Neural crest cell (in vitro differentiated cells): ENCODE measurements around the gene STPG3. TPM values are rescaled to one million over a fixed set of nuclear protein-coding genes. Genes with fewer than 3 reads are reported as not detected.
"Not testable (repeated sequence)": the region's sequence is repeated elsewhere in the genome, so short reads cannot be mapped to it uniquely, and the experiment has no call there.

ENCODE experiments used
- DNase-seq: peaks from one replicate; pipeline ENCODE4 v3.0.0; 2021; ENCODE audit warnings: low read depth, mixed read lengths, low spot score
- H3K27ac Mint-ChIP-seq: one replicate; pipeline ENCODE4 v1.8.0; 2021; ENCODE audit warnings: mild to moderate bottlenecking, mixed read lengths; ENCODE audit not compliant: unreplicated experiment
- H3K27me3 Mint-ChIP-seq: 2 replicates; pipeline ENCODE4 v1.8.0; 2021; ENCODE audit warnings: low read depth, mild to moderate bottlenecking, mixed read lengths
- H3K36me3 Mint-ChIP-seq: 2 replicates; pipeline ENCODE4 v1.8.0; 2021; ENCODE audit warnings: low read depth, mild to moderate bottlenecking, mixed read lengths
- H3K4me1 Mint-ChIP-seq: 2 replicates; pipeline ENCODE4 v1.8.0; 2021; ENCODE audit warnings: mixed read lengths
- H3K4me3 Mint-ChIP-seq: one replicate; pipeline ENCODE4 v1.8.0; 2021; ENCODE audit warnings: mild to moderate bottlenecking, mixed read lengths
- H3K9me3 Mint-ChIP-seq: 2 replicates; pipeline ENCODE4 v1.8.0; 2021; ENCODE audit warnings: mixed read lengths
- total RNA-seq: library from RNA; stranded (reverse); gene quantifications from 2 replicates; pipeline ENCODE4 v1.2.1, GENCODE V29; 2021
- TF ChIP-seq, protein P1 (sequence below): fragments of 200-600 bp; sonication (generic); conservative IDR thresholded peaks from 2 replicates; pipeline ENCODE4 v1.5.0; 2021; ENCODE audit warnings: antibody characterized with exemption, mild to moderate bottlenecking

STPG3 gene
- total RNA-seq, 1 donor from 2014 or later, result 0.26 TPM

DNA sequence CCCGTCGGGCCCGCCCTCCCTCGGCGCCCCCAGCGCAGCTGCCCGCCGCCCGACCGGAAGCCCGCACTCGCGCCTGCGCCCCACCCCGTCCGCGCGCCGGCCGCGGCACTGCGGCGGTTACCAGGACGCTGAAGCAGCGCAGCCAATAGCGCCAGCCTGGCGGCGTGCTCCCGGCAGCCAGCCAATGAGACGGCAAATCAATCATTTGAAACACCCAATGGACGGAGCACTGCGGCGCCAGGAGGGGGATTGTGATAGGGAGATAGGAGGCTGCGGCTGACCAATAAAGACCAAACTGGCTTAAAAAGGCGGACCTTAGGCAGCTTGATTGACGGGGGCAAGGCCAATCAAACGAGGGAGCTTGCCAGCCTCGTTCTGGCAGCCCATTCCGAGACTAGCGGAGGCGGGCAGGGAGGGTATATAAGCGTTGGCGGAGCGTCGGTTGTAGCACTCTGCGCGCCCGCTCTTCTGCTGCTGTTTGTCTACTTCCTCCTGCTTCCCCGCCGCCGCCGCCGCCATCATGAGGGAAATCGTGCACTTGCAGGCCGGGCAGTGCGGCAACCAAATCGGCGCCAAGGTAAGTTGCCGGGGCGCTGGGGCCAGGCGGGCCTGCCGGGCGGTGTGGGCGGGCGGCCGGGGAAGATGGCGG, 10.1 kb upstream of the STPG3 start, which contains the start of gene TUBB4B:
TSS of gene TUBB4B (plus strand) at position 447 of the 649 bp plus-strand sequence. CDS start at position 521, 74 bp downstream.
- Mint-ChIP-seq H3K4me3 (peak within 1 kb of the TSS; percentile 97), H3K4me1 (peaks cover 24% of the 10 kb centered on the region), H3K9me3 (no peaks in the 10 kb centered on the region), H3K36me3 (peaks cover 11% of the 10 kb centered on the region), H3K27ac (no peak within 1 kb of the TSS), H3K27me3 (peaks cover 4% of the 10 kb centered on the region)
- TF ChIP-seq, protein P1, sequence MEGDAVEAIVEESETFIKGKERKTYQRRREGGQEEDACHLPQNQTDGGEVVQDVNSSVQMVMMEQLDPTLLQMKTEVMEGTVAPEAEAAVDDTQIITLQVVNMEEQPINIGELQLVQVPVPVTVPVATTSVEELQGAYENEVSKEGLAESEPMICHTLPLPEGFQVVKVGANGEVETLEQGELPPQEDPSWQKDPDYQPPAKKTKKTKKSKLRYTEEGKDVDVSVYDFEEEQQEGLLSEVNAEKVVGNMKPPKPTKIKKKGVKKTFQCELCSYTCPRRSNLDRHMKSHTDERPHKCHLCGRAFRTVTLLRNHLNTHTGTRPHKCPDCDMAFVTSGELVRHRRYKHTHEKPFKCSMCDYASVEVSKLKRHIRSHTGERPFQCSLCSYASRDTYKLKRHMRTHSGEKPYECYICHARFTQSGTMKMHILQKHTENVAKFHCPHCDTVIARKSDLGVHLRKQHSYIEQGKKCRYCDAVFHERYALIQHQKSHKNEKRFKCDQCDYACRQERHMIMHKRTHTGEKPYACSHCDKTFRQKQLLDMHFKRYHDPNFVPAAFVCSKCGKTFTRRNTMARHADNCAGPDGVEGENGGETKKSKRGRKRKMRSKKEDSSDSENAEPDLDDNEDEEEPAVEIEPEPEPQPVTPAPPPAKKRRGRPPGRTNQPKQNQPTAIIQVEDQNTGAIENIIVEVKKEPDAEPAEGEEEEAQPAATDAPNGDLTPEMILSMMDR, result no peak
- DNase-seq, result peak; percentile 95

DNA sequence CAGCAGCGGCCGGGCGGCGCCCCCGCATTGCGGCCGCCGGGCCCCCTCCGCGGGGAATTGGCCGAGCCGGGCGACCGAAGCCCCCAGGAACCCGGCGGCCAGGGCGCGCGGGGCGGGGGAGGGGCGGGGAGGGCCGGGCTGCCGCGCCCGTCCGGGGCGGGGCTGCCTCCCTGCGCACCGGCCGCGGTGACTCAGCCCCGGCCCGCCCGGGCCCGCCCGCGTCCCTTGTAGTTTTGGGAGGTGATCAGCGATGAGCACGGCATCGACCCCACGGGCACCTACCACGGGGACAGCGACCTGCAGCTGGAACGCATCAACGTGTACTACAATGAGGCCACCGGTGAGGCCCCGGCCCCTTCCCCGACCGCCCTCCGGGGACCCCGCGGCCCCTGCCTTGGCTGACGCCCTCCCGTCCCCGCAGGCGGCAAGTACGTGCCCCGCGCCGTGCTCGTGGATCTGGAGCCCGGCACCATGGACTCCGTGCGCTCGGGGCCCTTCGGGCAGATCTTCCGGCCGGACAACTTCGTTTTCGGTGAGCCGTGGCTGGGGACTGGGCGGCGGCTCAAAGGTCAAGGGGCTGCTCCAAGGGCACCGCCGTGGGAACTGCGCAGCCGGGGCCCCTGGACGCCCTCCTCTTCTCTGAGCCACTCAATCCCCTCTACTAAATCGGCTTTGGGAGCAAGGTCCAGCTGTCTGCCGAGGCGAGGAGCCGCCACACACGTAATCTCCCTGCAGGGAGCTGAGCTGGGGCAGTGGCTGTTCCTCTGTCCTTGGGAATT, 9.4 kb upstream of the STPG3 start:
- H3K36me3 Mint-ChIP-seq, result peaks cover 11% of the 10 kb centered on the region
- peak overlapping the region; percentile 91 for H3K4me3 Mint-ChIP-seq
- peaks cover 24% of the 10 kb centered on the region for H3K4me1 Mint-ChIP-seq
- H3K27me3 Mint-ChIP-seq, result peaks cover 4% of the 10 kb centered on the region
- TF ChIP-seq, protein P1, result no peak
- DNase-seq, result no peak
- no peak overlapping the region for H3K27ac Mint-ChIP-seq
- H3K9me3 Mint-ChIP-seq, result no peaks in the 10 kb centered on the region

DNA sequence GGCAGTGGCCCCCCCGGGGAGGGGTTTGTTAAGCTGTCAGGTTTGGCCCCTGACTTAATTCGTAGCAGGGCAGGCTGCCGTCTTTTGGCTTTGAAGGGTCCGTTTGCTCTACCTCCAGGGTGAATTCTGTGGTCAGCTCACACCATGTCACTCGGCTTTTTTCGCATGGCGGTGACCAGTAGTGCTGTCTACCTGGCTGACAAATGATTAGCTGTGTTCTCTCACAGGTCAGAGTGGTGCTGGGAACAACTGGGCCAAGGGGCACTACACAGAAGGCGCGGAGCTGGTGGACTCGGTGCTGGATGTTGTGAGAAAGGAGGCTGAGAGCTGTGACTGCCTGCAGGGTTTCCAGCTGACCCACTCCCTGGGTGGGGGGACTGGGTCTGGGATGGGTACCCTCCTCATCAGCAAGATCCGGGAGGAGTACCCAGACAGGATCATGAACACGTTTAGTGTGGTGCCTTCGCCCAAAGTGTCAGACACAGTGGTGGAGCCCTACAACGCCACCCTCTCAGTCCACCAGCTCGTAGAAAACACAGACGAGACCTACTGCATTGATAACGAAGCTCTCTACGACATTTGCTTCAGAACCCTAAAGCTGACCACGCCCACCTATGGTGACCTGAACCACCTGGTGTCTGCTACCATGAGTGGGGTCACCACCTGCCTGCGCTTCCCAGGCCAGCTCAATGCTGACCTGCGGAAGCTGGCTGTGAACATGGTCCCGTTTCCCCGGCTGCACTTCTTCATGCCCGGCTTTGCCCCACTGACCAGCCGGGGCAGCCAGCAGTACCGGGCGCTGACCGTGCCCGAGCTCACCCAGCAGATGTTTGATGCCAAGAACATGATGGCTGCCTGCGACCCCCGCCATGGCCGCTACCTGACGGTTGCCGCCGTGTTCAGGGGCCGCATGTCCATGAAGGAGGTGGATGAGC, 8.6 kb upstream of the STPG3 start:
- Mint-ChIP-seq H3K36me3 (peaks cover 11% of the 10 kb centered on the region), H3K4me3 (peak overlapping the region; percentile 91), H3K4me1 (peaks cover 24% of the 10 kb centered on the region), H3K9me3 (no peaks in the 10 kb centered on the region), H3K27ac (peak overlapping the region; percentile 57), H3K27me3 (peaks cover 4% of the 10 kb centered on the region)
- DNase-seq, result no peak
- TF ChIP-seq, protein P1, result no peak

DNA sequence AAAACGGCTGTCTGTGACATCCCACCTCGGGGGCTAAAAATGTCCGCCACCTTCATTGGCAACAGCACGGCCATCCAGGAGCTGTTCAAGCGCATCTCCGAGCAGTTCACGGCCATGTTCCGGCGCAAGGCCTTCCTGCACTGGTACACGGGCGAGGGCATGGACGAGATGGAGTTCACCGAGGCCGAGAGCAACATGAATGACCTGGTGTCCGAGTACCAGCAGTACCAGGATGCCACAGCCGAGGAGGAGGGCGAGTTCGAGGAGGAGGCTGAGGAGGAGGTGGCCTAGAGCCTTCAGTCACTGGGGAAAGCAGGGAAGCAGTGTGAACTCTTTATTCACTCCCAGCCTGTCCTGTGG, 7.8 kb upstream of the STPG3 start:
- H3K4me1 Mint-ChIP-seq, result peaks cover 24% of the 10 kb centered on the region
- not testable (repeated sequence) for H3K9me3 Mint-ChIP-seq, H3K27me3 Mint-ChIP-seq, DNase-seq, H3K27ac Mint-ChIP-seq
- H3K36me3 Mint-ChIP-seq, result peaks cover 11% of the 10 kb centered on the region
- peak overlapping the region; percentile 91 for H3K4me3 Mint-ChIP-seq

DNA sequence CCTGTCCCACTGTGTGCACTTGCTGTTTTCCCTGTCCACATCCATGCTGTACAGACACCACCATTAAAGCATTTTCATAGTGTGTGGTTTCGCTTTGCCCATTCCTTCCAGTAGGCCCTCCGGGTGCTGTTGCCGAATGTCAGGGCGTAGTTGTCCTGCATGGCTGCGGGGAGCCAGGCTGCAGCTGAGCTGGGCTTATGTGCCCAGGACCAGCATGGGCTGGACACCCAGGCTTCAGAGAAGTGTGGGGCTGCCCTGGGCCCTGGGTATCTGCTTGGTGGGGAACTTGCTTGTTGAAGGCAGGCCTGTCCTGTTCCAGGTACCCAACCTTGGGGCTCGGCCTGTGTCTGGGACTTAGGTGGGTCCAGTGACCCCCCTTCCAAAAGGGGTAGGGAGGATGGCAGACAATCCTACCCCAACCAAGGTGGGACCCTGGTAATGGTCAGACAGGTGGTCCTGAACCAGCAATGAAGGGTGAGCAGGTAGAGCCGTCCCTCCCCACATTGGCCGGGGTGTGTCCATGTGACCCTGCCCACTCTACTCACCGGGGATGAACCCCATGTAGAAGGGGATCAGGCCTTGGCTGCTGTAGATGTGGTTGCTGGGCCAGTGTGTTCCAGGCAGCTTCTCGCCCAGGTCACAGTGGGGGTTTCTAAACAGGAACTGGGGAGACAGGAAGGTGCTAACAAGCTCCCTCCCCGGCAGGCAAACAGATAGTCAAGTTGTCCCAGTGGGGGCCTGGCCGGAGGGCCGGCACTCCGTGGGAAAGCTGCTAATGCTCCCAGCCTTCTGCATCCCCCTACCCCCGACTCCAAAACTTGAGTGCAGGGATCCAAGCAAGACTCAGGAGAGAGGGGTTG, 7.2 kb upstream of the STPG3 start:
- DNase-seq, result no peak
- Mint-ChIP-seq H3K4me3 (peak overlapping the region; percentile 91), H3K9me3 (no peaks in the 10 kb centered on the region), H3K27ac (no peak overlapping the region), H3K4me1 (peaks cover 22% of the 10 kb centered on the region), H3K36me3 (peaks cover 11% of the 10 kb centered on the region), H3K27me3 (peaks cover 4% of the 10 kb centered on the region)
- TF ChIP-seq, protein P1, result no peak
